NCI-H187 (cell line): ENCODE data around the gene CACNA1D.
"Not testable (repeated sequence)": the region's sequence is repeated elsewhere in the genome, so short reads cannot be mapped to it uniquely, and the experiment has no call there.

Experiments used
- DNase-seq, 2 experiments: peaks; one replicate each; lab custom pipeline; 2025; lab: John Stamatoyannopoulos, UW

Gene CACNA1D

GRCh38 chr3:53616971-53617892 is 122.8 kb downstream of the CACNA1D start:
- DNase-seq: no peak

- DNase-seq: no peak
Observed at GRCh38 chr3:53617893-53618523, 123.6 kb downstream of the CACNA1D start.

- no peak for DNase-seq
Observed at GRCh38 chr3:53618524-53618906, 124.1 kb downstream of the CACNA1D start.

DNA sequence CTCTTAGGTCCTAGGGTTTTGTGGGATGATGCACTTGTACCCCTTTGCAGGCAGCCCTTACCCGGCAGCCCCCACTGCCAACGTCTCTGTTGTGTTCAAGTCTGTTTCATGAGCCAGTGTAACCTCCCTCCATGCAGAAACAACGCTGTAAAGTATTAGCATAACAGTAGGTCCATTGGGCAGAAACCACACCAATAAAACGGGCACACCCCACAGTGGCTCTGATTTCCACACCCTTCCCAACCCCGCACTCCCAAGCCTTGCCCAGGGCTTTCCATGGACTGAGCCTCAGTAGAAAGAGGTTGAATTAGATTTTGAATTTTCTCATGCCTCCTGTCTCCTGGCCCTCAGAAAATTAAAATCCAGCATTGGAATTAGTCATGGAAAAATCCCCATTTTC is 124.5 kb downstream of the CACNA1D start:
- no peak for DNase-seq

GRCh38 chr3:53624061-53624857 is 129.8 kb downstream of the CACNA1D start:
- DNase-seq: no peak

GRCh38 chr3:53626876-53627275 is 132.5 kb downstream of the CACNA1D start:
- no peak for DNase-seq

DNA sequence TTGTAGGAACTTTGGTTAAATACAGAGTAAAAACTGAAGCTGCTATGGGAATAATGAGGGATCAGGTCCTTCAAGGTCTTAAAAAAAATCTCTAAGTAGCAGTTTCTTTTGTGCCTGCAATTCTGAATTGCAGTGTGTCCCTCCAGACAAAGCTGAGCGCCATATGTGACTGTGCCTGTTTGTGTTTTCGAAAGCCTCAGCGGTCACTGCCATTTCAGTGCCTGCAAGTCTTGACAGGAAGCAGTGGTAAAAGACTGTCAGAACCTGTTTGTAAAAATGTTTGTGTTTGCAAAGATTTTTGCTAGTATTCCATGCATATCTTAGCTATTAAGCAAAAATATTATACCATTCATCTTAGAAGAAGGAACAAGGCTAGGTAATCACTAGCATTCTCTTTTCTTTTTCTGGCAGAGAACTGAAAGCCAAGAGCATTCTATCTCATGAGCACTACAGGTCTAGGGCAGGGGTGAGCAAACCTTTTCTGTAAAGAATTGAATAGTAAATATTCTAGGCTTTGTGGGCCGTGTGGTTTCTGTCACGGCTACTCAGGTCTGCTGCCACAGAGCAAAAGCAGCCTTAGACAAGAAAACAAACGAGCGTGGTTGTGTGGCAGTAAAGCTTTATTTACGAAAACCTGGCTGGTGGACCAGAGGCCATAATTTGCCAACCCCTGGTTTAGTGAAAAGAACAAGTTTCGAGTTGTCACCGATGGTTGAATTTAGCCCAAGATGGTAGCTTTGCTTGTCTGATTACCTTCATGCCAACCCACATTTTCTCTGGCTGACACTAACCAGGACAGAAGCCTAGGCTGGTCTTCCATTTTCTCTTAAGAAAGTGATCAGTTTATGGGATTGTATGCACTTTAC is 134.4 kb downstream of the CACNA1D start:
- DNase-seq: no peak

- no peak for DNase-seq
Observed at GRCh38 chr3:53629402-53629723, 135.0 kb downstream of the CACNA1D start.

GRCh38 chr3:53630547-53630946 is 136.1 kb downstream of the CACNA1D start:
- no peak for DNase-seq

DNA sequence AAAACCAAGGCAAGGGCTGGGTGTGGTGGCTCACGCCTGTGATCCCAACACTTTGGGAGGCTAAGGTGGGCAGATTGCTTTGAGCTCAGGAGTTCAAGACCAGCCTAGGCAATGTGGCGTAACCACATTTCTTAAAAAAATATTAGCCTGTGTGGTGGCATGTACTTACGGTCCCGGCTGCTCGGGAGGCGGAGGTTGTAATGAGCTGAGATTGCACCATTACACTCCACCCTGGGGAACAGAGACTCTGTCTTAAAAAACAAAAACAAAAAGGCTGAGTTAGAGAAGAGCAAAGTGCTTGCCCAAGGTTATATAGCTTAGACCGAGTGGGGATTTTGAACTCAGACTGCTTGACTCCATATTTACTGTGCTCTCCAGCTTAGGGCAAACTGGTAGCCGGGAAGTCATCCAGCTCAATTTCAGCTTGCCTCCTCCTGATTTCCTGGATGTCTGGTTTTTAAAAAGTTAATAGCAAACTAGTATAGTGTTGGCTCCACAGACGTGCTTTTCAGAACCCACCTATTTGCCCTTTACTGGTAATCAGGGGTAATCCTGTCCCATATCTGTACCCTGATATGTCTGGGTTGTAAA is 138.9 kb downstream of the CACNA1D start:
- no peak for DNase-seq

DNA sequence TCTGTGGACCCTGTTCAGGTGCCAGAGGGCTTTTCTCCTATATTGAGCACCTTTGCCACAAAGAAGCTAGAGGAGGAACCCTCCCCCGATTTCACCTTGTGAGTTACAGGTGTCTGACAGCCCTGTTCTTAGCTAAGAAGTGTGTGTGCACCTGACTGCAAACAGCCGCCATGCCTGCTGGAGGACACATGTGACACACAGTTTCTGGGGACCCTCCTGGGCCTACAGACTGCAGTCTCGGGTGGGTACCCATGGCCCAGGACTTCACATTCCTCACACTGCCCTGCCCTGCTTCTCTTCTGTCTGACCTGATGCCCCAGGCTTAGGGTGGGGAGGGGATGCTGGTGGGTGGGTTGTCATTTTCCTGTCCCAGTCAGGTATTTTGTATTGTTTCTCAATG is 140.6 kb downstream of the CACNA1D start:
- no peak for DNase-seq

GRCh38 chr3:53638806-53639205 is 144.4 kb downstream of the CACNA1D start:
- not testable (repeated sequence) for DNase-seq

GRCh38 chr3:53641397-53641796 is 147.0 kb downstream of the CACNA1D start:
- no peak for DNase-seq

DNA sequence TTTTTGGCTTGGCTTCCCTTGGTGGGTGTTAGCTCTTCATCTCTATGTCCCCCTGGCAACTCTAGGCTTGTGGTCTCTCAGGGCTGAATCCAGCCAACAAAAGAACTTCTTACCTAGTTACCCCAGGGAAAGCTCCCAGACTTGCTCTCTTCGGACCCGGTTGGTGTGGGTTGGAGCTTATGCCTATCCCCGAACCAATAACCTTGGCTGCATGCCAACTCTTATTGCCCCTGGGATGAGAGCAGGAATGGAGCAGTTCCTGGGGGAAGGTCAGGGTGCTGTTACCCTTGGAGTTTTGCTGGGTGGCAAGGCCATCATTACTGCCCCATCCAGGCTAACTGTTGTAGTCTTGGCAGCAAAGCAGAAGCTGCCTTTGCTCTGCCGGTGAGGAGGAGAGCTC is 147.8 kb downstream of the CACNA1D start:
- no peak for DNase-seq

DNA sequence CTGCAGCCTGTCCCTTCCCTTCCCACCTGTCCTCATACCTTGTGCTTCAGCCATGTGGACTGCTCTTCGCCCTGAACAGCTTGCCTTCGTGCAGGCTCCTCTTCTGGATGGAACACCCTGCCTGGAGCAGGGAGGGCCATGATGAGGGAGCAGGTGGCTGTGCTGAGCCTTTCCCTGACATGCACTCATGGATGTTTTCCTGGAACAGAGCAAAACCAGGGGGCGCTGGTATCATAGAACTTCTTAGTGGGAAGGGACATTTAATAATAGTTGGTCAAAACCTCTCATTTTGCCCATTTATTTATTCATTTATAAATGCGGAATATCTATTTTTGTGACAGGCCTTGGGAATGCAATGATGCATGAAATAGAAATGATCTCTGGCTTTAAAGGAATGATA is 149.3 kb downstream of the CACNA1D start:
- no peak for DNase-seq

DNA sequence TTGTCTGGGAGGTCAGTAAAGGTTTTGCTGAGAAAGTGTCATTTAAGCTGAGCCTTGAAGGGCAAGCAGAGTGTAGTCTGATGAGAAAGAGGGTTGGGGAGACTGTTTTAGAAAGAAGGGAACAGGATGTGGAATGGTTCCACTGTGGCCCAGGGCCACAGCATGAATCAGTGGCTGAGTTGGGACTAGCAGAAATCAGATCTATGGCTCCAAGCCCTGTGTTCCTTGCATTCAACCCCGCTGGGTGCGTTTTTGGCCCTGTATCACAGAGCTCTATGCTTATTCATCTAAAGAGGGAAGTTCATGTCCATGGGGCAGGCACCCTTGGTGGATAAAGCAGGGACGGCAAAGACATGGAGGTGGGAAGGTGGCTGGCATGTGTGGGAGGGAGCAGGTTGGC is 151.3 kb downstream of the CACNA1D start:
- DNase-seq: no peak

- DNase-seq: no peak
Observed at GRCh38 chr3:53646723-53647122, 152.3 kb downstream of the CACNA1D start.

DNA sequence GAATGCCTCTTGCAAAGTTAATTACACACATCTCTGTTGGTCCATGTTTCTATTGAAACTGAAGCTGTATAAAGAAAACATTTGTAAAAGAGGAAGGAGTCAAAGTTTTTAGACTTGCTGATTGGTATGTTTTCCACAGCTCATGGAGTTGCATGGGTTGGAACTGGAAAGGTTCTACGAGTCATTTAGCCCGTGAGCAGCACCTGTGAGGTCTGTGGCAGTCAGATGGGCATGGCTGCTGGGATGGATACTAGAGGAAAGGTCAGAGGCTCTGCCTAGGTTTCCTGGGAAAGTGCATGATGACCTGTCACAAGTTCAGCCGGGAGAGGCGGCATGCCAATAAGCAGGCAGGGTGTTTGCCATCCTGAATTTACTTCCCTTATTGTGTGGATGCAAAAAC is 155.4 kb downstream of the CACNA1D start:
- no peak for DNase-seq

- no peak for DNase-seq
Observed at GRCh38 chr3:53650424-53650823, 156.0 kb downstream of the CACNA1D start.

DNA sequence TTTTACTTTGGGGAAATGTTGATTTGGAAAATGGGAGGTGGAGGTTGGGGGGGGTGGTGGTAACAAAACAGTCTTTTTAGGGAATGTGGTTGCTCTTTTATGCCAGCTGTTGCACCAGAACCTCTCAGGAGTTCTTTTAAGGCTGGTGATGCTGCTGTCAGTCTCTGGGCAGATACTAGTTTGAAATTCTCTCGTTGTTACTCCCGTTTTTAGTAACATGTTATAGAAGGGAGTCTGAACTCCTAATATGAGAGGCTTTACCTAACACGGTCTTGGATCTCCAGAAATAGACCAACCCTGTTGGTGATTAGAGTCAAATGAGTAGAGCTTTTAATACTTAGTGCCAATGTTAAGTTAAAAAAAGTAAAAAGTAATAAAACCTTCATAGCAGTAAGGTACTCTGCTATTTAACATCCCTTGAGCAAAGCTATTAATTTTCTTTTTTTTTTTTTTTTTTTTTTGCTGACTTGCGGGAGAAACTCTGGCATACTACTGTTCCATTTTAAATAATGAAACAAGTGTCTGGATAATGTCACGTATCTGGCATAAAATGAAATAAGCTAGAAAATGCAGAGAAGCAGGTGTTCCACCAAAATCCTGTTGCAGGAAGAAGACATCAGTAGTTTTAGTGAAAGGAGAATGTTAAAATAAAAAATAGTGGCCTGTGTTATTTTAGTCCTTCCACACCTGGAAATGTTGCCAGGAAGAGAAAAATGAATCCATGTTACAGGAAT is 156.7 kb downstream of the CACNA1D start:
- DNase-seq: no peak

DNA sequence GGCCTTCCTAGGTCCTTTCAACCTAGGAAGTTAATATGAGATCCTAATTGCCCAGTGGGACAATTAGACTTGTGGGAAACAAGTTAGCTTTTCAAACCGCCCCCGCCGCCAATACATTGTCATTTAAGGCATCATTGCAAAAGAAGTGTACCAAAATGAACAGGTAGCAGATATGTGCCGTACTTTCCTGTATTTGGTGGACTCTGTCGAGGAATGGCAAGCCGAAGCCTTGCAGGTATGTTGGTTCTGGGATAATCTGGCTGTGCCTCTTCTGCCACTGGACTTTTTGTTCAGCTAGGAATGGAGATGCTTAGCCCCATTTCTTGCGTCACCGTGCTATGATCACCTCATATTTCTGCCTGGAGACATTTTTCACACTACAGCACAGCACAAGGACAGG is 157.5 kb downstream of the CACNA1D start:
- no peak for DNase-seq
